Smooth muscle cell (in vitro differentiated cells): ENCODE results near the gene CCDC33. TPM values are rescaled to one million over a fixed set of nuclear protein-coding genes. Genes with fewer than 3 reads are reported as not detected.

Source experiments
- DNase-seq: peaks from one replicate; lab custom pipeline; 2025; ENCODE audit not compliant: unreplicated experiment; lab: John Stamatoyannopoulos, UW
- H2AFZ ChIP-seq: fragments of 200-600 bp; sonication (generic); 2 replicates; pipeline ENCODE4 v1.6.0; 2016; ENCODE audit warnings: antibody characterized with exemption, low read depth, mild to moderate bottlenecking
- H3F3A ChIP-seq: fragments of 200-600 bp; sonication (generic); 2 replicates; pipeline ENCODE4 v1.6.0; 2017; ENCODE audit warnings: antibody characterized with exemption, low read depth
- H3K27ac ChIP-seq: fragments of 200-600 bp; sonication (generic); 2 replicates; pipeline ENCODE4 v1.5.1; 2016; ENCODE audit warnings: low read depth, mild to moderate bottlenecking
- H3K27me3 ChIP-seq: fragments of 200-600 bp; sonication (generic); 2 replicates; pipeline ENCODE4 v1.6.1; 2016; ENCODE audit warnings: low read depth, mild to moderate bottlenecking
- H3K36me3 ChIP-seq: fragments of 200-600 bp; sonication (generic); 2 replicates; pipeline ENCODE4 v1.5.1; 2016; ENCODE audit warnings: low read depth
- H3K4me1 ChIP-seq: fragments of 200-600 bp; sonication (generic); 2 replicates; pipeline ENCODE4 v1.5.1; 2016; ENCODE audit warnings: low read depth
- H3K4me2 ChIP-seq: fragments of 200-600 bp; sonication (generic); 2 replicates; pipeline ENCODE4 v1.6.0; 2016; ENCODE audit warnings: mild to moderate bottlenecking
- H3K4me3 ChIP-seq: fragments of 200-600 bp; sonication (generic); 2 replicates; pipeline ENCODE4 v1.5.1; 2016; ENCODE audit warnings: mild to moderate bottlenecking
- H3K79me2 ChIP-seq: fragments of 200-600 bp; sonication (generic); 2 replicates; pipeline ENCODE4 v1.6.0; 2016; ENCODE audit warnings: low read depth, mild to moderate bottlenecking
- H3K9ac ChIP-seq: fragments of 200-600 bp; sonication (generic); 2 replicates; pipeline ENCODE4 v1.6.0; 2016; ENCODE audit warnings: low read depth
- H3K9me3 ChIP-seq: fragments of 200-600 bp; sonication (generic); replicated peaks from 2 replicates; pipeline ENCODE4 v1.5.1; 2016; ENCODE audit warnings: low read depth
- H4K20me1 ChIP-seq: fragments of 200-600 bp; sonication (generic); 2 replicates; pipeline ENCODE4 v1.6.0; 2016; ENCODE audit warnings: low read depth
- CTCF ChIP-seq: fragments of 200-600 bp; sonication (generic); IDR thresholded peaks from 2 replicates; pipeline ENCODE4 v1.5.1; 2017; ENCODE audit warnings: borderline replicate concordance, mild to moderate bottlenecking, antibody characterized with exemption; ENCODE audit not compliant: insufficient read depth, poor library complexity, severe bottlenecking
- WGBS: methylation state at CpG from one replicate; pipeline ENCODE4 v1.1.7; 2016; ENCODE audit warnings: low lambda C conversion rate; 5-methylcytosine and 5-hydroxymethylcytosine counted together
- polyA plus RNA-seq: library from polyadenylated mRNA; unstranded; fragments of >200 nt; fragmentation: Nextera tagmentation; extraction: Ambion mirVana; gene quantifications from 2 replicates; pipeline ENCODE4 v1.2.1, GENCODE V29; 2016
- total RNA-seq: library from RNA; depleted of rRNA; stranded (reverse); fragments of >200 nt; gene quantifications from 2 replicates; pipeline ENCODE4 v1.2.3, GENCODE V29; 2014

CCDC33 gene
- total and polyA plus RNA-seq, 2 experiments from 2014 or later = 3.8 to 5.8 TPM

- Histone ChIP-seq H3K9ac (peak overlapping the region; percentile 83), H3K79me2 (no peaks in the 10 kb centered on the region), H3K4me1 (peaks cover 10% of the 10 kb centered on the region), H3K27me3 (no peaks in the 10 kb centered on the region), H3K36me3 (no peaks in the 10 kb centered on the region), H3K4me3 (no peak overlapping the region), H3K9me3 (no peaks in the 10 kb centered on the region), H3K27ac (peak overlapping the region; percentile 92), H3F3A (no peaks in the 10 kb centered on the region), H2AFZ (no peak overlapping the region), H4K20me1 (no peaks in the 10 kb centered on the region), H3K4me2 (peak overlapping the region; percentile 4)
- TF ChIP-seq CTCF = no peak
- DNase-seq = no peak
- 75% methylated on average over 3 of the region's 3 CpGs for WGBS
Observed at GRCh38 chr15:74384566-74384880, 148.4 kb downstream of the CCDC33 start.

- no peak for DNase-seq
Observed at GRCh38 chr15:74384881-74385643, 148.9 kb downstream of the CCDC33 start.

GRCh38 chr15:74385733-74386132 lies 149.6 kb downstream of the CCDC33 start:
- H3K27me3 ChIP-seq = no peaks in the 10 kb centered on the region
- no peaks in the 10 kb centered on the region for H3K79me2 ChIP-seq
- H3F3A ChIP-seq = no peaks in the 10 kb centered on the region
- H2AFZ ChIP-seq = no peak overlapping the region
- TF ChIP-seq CTCF = no peak
- no peaks in the 10 kb centered on the region for H4K20me1 ChIP-seq
- no peaks in the 10 kb centered on the region for H3K36me3 ChIP-seq
- no peak overlapping the region for H3K9ac ChIP-seq
- no peaks in the 10 kb centered on the region for H3K9me3 ChIP-seq
- H3K4me1 ChIP-seq = peaks cover 10% of the 10 kb centered on the region
- no peak overlapping the region for H3K4me2 ChIP-seq
- WGBS = 80% methylated on average over 6 of the region's 6 CpGs
- no peak for DNase-seq
- H3K4me3 ChIP-seq = no peak overlapping the region
- H3K27ac ChIP-seq = peak overlapping the region; percentile 92

More at GRCh38 chr15:74384881-74385643, 148.9 kb downstream of the CCDC33 start:
- Histone ChIP-seq H3K27me3 (no peaks in the 10 kb centered on the region), H3K36me3 (no peaks in the 10 kb centered on the region), H3K79me2 (no peaks in the 10 kb centered on the region), H3K9me3 (no peaks in the 10 kb centered on the region), H3K9ac (peak overlapping the region; percentile 83), H3K4me3 (no peak overlapping the region), H3K4me2 (no peak overlapping the region), H4K20me1 (no peaks in the 10 kb centered on the region), H3F3A (no peaks in the 10 kb centered on the region), H2AFZ (no peak overlapping the region), H3K4me1 (peaks cover 10% of the 10 kb centered on the region), H3K27ac (peak overlapping the region; percentile 92)
- TF ChIP-seq CTCF = no peak
- WGBS = 84% methylated on average over 8 of the region's 8 CpGs

Other genes with a start within 250 kb of the CCDC33 start
- gene STOML1, start 244.0 kb upstream of the CCDC33 start, total RNA-seq = 9.3 and 12.4 TPM in 2 replicates
- gene STOML1, start 244.0 kb upstream of the CCDC33 start, polyA plus RNA-seq = 23.7 and 27.5 TPM in 2 replicates
- 21.6 and 34.1 TPM in 2 replicates for gene PML, start 241.6 kb upstream of the CCDC33 start, total RNA-seq
- gene PML, start 241.6 kb upstream of the CCDC33 start, polyA plus RNA-seq = 33.7 and 39.4 TPM in 2 replicates
- gene GOLGA6A, start 153.8 kb upstream of the CCDC33 start, total RNA-seq = 0.09 and 0.13 TPM in 2 replicates
- 0.14 TPM in 1 of 2 replicates, not detected in the other for gene GOLGA6A, start 153.8 kb upstream of the CCDC33 start, polyA plus RNA-seq
- 3.8 and 5.2 TPM in 2 replicates for gene ISLR2, start 105.7 kb upstream of the CCDC33 start, total RNA-seq
- 2.0 and 3.0 TPM in 2 replicates for gene ISLR2, start 105.7 kb upstream of the CCDC33 start, polyA plus RNA-seq
- gene ISLR, start 62.6 kb upstream of the CCDC33 start, total RNA-seq = 67.3 and 119 TPM in 2 replicates
- 93.3 and 130 TPM in 2 replicates for gene ISLR, start 62.6 kb upstream of the CCDC33 start, polyA plus RNA-seq
- 111 and 124 TPM in 2 replicates for gene STRA6, start 33.5 kb upstream of the CCDC33 start, total RNA-seq
- gene STRA6, start 33.5 kb upstream of the CCDC33 start, polyA plus RNA-seq = 237 and 253 TPM in 2 replicates
- 2.2 and 6.6 TPM in 2 replicates for gene CYP11A1, start 131.3 kb downstream of the CCDC33 start, total RNA-seq
- gene CYP11A1, start 131.3 kb downstream of the CCDC33 start, polyA plus RNA-seq = 3.5 and 5.1 TPM in 2 replicates
- gene SEMA7A, start 197.6 kb downstream of the CCDC33 start, total RNA-seq = 33.7 and 44.5 TPM in 2 replicates
- gene SEMA7A, start 197.6 kb downstream of the CCDC33 start, polyA plus RNA-seq = 9.3 and 14.9 TPM in 2 replicates
- 54.5 and 60.6 TPM in 2 replicates for gene UBL7, start 224.8 kb downstream of the CCDC33 start, total RNA-seq
- 64.4 and 64.8 TPM in 2 replicates for gene UBL7, start 224.8 kb downstream of the CCDC33 start, polyA plus RNA-seq